Naive thymus-derived CD4-positive, alpha-beta T cell (primary cell): Measurements from ENCODE around the gene MPRIP. TPM values are rescaled to one million over a fixed set of nuclear protein-coding genes. Genes with fewer than 3 reads are reported as not detected.

Experiments
- ATAC-seq: fragments of 150-1000 bp; cut with Tn5 transposase; 2 replicates; pipeline ENCODE4 v1.10.0; 2021; ENCODE audit warnings: mild to moderate bottlenecking, moderate library complexity
- CTCF ChIA-PET: fragments of 350-600 bp; sonication (Branson Sonifier 250); formaldehyde crosslinking; loops from one replicate; lab custom pipeline; 2021; ENCODE audit warnings: antibody characterized with exemption; lab: Charles Lee
- POLR2A ChIA-PET: fragments of 350-600 bp; sonication (Branson Sonifier 250); formaldehyde crosslinking; loops from one replicate; lab custom pipeline; 2021; ENCODE audit warnings: antibody characterized with exemption, inconsistent platforms; lab: Charles Lee
- DNase-seq, 9 donors: peaks; one replicate each; pipeline versions ENCODE4 v3.0.0 to v3.0.0-alpha.2; 2020 to 2022; ENCODE audit warnings: mixed read lengths in 1 of 9
- H3K27ac ChIP-seq: one replicate; pipeline ENCODE4 v1.7.0; 2013; ENCODE audit warnings: mild to moderate bottlenecking, low read depth, low read length, moderate library complexity
- H3K27me3 ChIP-seq, 2 donors: one replicate each; pipeline ENCODE4 v1.7.0; 2013; ENCODE audit warnings: low read length in 2 of 2, mild to moderate bottlenecking in 2 of 2, moderate library complexity in 2 of 2; ENCODE audit not compliant: control insufficient read depth in 2 of 2, insufficient read depth in 2 of 2
- H3K36me3 ChIP-seq, 3 experiments: 1 replicate in 2 of 3; 2 replicates in 1 of 3; pipeline ENCODE4 v1.7.0; 2013; ENCODE audit warnings: low read length in 3 of 3, mild to moderate bottlenecking in 3 of 3, moderate library complexity in 1 of 3; ENCODE audit not compliant: insufficient read depth in 3 of 3, control insufficient read depth in 2 of 3
- H3K4me1 ChIP-seq, 2 donors: one replicate each; pipeline ENCODE4 v1.7.0; 2013; ENCODE audit warnings: low read length in 2 of 2, mild to moderate bottlenecking in 2 of 2, moderate library complexity in 1 of 2; ENCODE audit not compliant: control insufficient read depth in 2 of 2, insufficient read depth in 2 of 2
- H3K4me3 ChIP-seq: 2 replicates; pipeline ENCODE4 v1.7.0; 2013; ENCODE audit warnings: mild to moderate bottlenecking, low read length
- H3K9me3 ChIP-seq, 3 experiments: 1 replicate in 2 of 3; 2 replicates in 1 of 3; pipeline ENCODE4 v1.7.0; 2013; ENCODE audit warnings: low read length in 3 of 3; ENCODE audit not compliant: control insufficient read depth in 2 of 3
- H3K27ac Mint-ChIP-seq, 9 donors: one replicate each; pipeline ENCODE4 v1.8.0; 2020 to 2022; ENCODE audit warnings: mixed read lengths in 9 of 9, mild to moderate bottlenecking in 8 of 9, moderate library complexity in 5 of 9, inconsistent platforms in 2 of 9
- H3K27me3 Mint-ChIP-seq, 5 donors: one replicate each; pipeline ENCODE4 v1.8.0; 2021 to 2022; ENCODE audit warnings: mixed read lengths in 5 of 5, mild to moderate bottlenecking in 1 of 5
- H3K36me3 Mint-ChIP-seq, 5 donors: one replicate each; pipeline ENCODE4 v1.8.0; 2020 to 2022; ENCODE audit warnings: mixed read lengths in 5 of 5, mild to moderate bottlenecking in 3 of 5, inconsistent platforms in 1 of 5
- H3K4me1 Mint-ChIP-seq, 7 donors: one replicate each; pipeline ENCODE4 v1.8.0; 2020 to 2022; ENCODE audit warnings: mixed read lengths in 7 of 7, mild to moderate bottlenecking in 3 of 7, inconsistent platforms in 1 of 7
- H3K4me3 Mint-ChIP-seq, 10 donors: one replicate each; pipeline ENCODE4 v1.8.0; 2020 to 2022; ENCODE audit warnings: mild to moderate bottlenecking in 10 of 10, mixed read lengths in 10 of 10, moderate library complexity in 6 of 10, inconsistent platforms in 2 of 10
- H3K9me3 Mint-ChIP-seq, 11 donors: one replicate each; pipeline ENCODE4 v1.8.0; 2020 to 2022; ENCODE audit warnings: mixed read lengths in 11 of 11, mild to moderate bottlenecking in 4 of 11, inconsistent platforms in 1 of 11, moderate library complexity in 1 of 11
- intact Hi-C, 2 donors: fragments of 100-400 bp; cut with micrococcal nuclease; formaldehyde crosslinking; loops; one replicate each; pipeline ENCODE4 v1.15.1; 2023
- polyA plus RNA-seq, 2 donors: library from polyadenylated mRNA; unstranded; fragments of 300-500 nt; fragmentation: Illumina TruSeq; gene quantifications; one replicate each; pipeline ENCODE4 v1.2.3, GENCODE V29; 2021
- total RNA-seq, 6 experiments: library from RNA in 5 of 6; stranded (reverse) in 5 of 6; gene quantifications; 1 replicate in 5 of 6; 2 replicates in 1 of 6; pipeline ENCODE4 v1.2.3 and lab custom pipeline; 2021 to 2026

The MPRIP gene
- total and polyA plus RNA-seq, 7 experiments from 2014 or later: 18.6 to 259 (median 196) TPM

- peaks cover 0 to 2% (median 0%) of the 10 kb centered on the region in 11 donors for H3K9me3 Mint-ChIP-seq
- no peaks in the 10 kb centered on the region for H3K27me3 Mint-ChIP-seq
- peaks cover 0 to 4% (median 0%) of the 10 kb centered on the region in 5 donors for H3K36me3 Mint-ChIP-seq
- intact Hi-C loops: no loop called here
- peak overlapping the region in 7 of 9 donors; percentile 18 to 92 (median 80) for H3K27ac Mint-ChIP-seq
- Histone ChIP-seq H3K4me1 (peaks cover 53 to 54% of the 10 kb centered on the region in 2 donors), H3K27me3 (no peaks in the 10 kb centered on the region), H3K9me3 (no peaks in the 10 kb centered on the region), H3K4me3 (no peak overlapping the region), H3K27ac (peak overlapping the region; percentile 12), H3K36me3 (no peaks in the 10 kb centered on the region)
- CTCF ChIA-PET: interaction anchor here (0.8 kb wide), 1 partner anchor 11 kb away, joined by 3 read pairs; no protein-coding TSS in a partner anchor
- POLR2A ChIA-PET: interaction anchor here (0.7 to 1.5 kb wide), 2 partner anchors 9 to 158 kb away, joined by 3 read pairs; no protein-coding TSS in a partner anchor
- DNase-seq (no peak), ATAC-seq (no peak)
- peaks cover 50 to 92% (median 89%) of the 10 kb centered on the region in 7 donors for H3K4me1 Mint-ChIP-seq
- H3K4me3 Mint-ChIP-seq: no peak overlapping the region
Measured at GRCh38 chr17:17121162-17121561, 78.9 kb downstream of the MPRIP start.

DNA sequence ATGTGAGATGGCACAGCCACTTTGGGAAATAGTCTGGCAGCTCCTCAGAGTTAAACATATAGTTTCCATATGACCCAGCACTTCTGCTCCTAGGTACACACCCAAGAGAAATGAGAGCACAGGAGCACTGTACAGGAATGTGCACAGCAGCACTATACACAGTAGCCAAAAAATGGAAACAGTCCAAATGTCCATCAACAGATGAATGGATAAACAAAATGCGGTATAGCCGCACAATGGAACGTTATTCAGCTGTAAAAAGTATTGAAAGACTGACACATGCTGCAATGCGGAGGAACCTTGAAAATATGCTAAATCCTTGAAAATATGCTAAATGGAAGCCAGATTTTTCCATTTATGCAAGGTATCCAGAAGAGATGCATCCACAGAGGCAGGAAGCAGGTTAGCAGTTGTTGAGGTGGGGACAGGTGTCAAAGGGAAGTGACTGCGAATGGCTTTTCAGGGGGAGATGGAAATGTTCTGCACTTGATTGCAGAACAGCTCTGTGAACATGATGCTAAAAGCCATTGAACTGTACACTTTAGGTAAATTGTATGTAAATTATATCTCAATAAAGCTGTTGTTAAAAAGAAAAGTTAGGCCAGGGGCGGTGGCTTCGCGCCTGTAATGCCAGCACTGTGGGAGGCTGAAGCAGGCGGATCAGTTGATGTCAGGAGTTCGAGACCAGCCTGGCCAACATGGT is 80.7 kb downstream of the MPRIP start:
- Mint-ChIP-seq H3K4me1 (peaks cover 47 to 88% (median 83%) of the 10 kb centered on the region in 7 donors), H3K27me3 (no peaks in the 10 kb centered on the region), H3K9me3 (peaks cover 0 to 2% (median 0%) of the 10 kb centered on the region in 11 donors), H3K4me3 (peak overlapping the region in 1 of 10 donors; percentile 55), H3K36me3 (peaks cover 0 to 4% (median 0%) of the 10 kb centered on the region in 5 donors), H3K27ac (peak overlapping the region in 1 of 9 donors; percentile 23)
- peaks cover 53 to 64% of the 10 kb centered on the region in 2 donors for H3K4me1 ChIP-seq
- intact Hi-C loops: no loop called here
- H3K27ac ChIP-seq: no peak overlapping the region
- ChIA-PET POLR2A (interaction anchor here (0.6 to 1.0 kb wide), 3 partner anchors 73 to 192 kb away, joined by 3 to 4 read pairs (median 4); no protein-coding TSS in a partner anchor), CTCF (no interaction called here)
- H3K4me3 ChIP-seq: no peak overlapping the region
- DNase-seq: no peak
- ATAC-seq: no peak
- H3K27me3 ChIP-seq: no peaks in the 10 kb centered on the region
- H3K36me3 ChIP-seq: peaks cover 0 to 12% (median 0%) of the 10 kb centered on the region in 3 experiments
- no peaks in the 10 kb centered on the region for H3K9me3 ChIP-seq

DNA sequence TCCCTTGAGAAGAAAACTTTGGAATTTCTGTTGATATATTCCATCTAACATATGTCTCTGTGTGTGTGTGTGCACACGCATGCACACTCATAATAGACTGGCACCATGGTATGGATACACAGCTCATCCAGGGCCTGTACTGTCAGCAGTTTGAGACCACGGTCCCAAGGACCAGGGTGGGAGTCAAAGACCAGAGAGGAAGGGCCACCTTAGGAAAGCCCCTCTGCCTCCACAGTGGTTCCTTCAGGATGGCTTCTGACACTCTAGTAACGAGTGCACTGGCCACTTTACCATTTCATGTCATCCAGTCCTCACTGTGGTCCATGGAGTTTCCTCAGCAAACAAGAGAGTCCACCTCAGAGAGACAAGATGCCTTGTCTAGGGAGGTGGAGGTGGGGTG is 82.1 kb downstream of the MPRIP start:
- Histone ChIP-seq H3K27ac (no peak overlapping the region), H3K4me1 (peaks cover 39 to 49% of the 10 kb centered on the region in 2 donors), H3K9me3 (no peaks in the 10 kb centered on the region), H3K4me3 (no peak overlapping the region), H3K36me3 (peaks cover 0 to 26% (median 0%) of the 10 kb centered on the region in 3 experiments), H3K27me3 (no peaks in the 10 kb centered on the region)
- Mint-ChIP-seq H3K9me3 (peaks cover 0 to 2% (median 0%) of the 10 kb centered on the region in 11 donors), H3K27me3 (no peaks in the 10 kb centered on the region), H3K36me3 (peaks cover 0 to 13% (median 3%) of the 10 kb centered on the region in 5 donors), H3K27ac (peak overlapping the region in 6 of 9 donors; percentile 15 to 83 (median 74)), H3K4me3 (peak overlapping the region in 8 of 10 donors; percentile 10 to 80 (median 40)), H3K4me1 (peaks cover 44 to 78% (median 75%) of the 10 kb centered on the region in 7 donors)
- ATAC-seq: no peak
- no peak for DNase-seq
- intact Hi-C loops: no loop called here
- POLR2A ChIA-PET: interaction anchor here (0.6 kb wide), 1 partner anchor 54 kb away, joined by 3 read pairs; no protein-coding TSS in a partner anchor
- CTCF ChIA-PET: no interaction called here

DNA sequence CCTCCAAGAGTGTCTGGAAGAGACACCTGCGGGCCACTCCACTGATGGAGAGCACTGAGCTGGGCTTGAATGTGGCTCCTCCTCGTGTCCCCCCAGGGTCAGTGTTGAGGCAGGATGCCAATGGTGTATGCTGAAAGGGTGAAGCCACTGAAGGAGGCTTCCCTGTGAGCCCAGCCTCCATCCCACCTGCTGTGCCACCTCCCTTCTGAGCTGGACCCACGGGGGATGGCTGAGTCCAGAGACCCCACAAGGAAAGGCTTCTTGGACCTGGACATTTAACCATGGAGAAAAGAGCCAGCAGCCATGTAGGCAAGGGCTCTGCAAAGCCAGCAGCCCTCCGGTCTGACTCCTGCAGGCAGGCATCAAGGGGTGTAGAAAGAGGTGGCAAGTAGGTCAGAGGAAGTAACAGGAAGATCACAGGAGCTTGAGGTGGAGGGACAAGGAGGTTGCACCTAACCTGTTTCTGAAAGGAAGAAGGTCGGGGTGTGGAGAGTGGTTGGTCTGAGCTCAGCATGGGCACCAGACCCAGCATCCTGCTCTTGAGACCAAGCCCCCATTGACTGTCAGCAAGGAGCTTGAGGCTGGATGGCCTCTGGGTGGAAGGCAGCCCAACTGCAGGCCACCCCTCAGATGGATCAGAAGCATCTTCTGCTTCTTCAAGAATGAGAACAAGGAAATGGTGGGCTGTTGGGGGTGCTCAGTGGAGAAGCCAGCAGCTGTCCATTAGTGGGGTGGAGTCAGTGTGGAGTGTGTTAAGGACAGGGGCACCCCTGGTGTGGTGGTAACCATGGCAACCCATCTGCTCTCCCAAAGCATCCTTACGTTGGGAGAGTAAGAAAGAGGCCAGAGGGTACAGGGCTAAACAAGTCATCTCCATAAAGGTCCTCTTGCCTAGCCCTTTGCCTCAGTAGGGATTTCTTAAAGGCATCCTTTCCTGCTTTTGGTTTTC is 83.2 kb downstream of the MPRIP start:
- Histone ChIP-seq H3K27ac (peak overlapping the region; percentile 47), H3K36me3 (peaks cover 0 to 34% (median 0%) of the 10 kb centered on the region in 3 experiments), H3K9me3 (no peaks in the 10 kb centered on the region), H3K27me3 (no peaks in the 10 kb centered on the region), H3K4me1 (peaks cover 29 to 39% of the 10 kb centered on the region in 2 donors), H3K4me3 (peak overlapping the region; percentile 51)
- Mint-ChIP-seq H3K36me3 (peaks cover 0 to 14% (median 4%) of the 10 kb centered on the region in 5 donors), H3K27me3 (no peaks in the 10 kb centered on the region), H3K4me1 (peaks cover 37 to 68% (median 64%) of the 10 kb centered on the region in 7 donors), H3K4me3 (peak overlapping the region; percentile 59 to 80 (median 74)), H3K27ac (peak overlapping the region; percentile 26 to 90 (median 77)), H3K9me3 (peaks cover 0 to 2% (median 0%) of the 10 kb centered on the region in 11 donors)
- intact Hi-C loops: no loop called here
- CTCF ChIA-PET: interaction anchor here (0.6 kb wide), 1 partner anchor 53 kb away, joined by 3 read pairs; no protein-coding TSS in a partner anchor
- DNase-seq (peak in 5 of 9 donors; percentile 27 to 42 (median 34)), ATAC-seq (peak; percentile 67)
- POLR2A ChIA-PET: interaction anchor here (0.8 kb wide), 1 partner anchor 154 kb away, joined by 3 read pairs; no protein-coding TSS in a partner anchor

DNA sequence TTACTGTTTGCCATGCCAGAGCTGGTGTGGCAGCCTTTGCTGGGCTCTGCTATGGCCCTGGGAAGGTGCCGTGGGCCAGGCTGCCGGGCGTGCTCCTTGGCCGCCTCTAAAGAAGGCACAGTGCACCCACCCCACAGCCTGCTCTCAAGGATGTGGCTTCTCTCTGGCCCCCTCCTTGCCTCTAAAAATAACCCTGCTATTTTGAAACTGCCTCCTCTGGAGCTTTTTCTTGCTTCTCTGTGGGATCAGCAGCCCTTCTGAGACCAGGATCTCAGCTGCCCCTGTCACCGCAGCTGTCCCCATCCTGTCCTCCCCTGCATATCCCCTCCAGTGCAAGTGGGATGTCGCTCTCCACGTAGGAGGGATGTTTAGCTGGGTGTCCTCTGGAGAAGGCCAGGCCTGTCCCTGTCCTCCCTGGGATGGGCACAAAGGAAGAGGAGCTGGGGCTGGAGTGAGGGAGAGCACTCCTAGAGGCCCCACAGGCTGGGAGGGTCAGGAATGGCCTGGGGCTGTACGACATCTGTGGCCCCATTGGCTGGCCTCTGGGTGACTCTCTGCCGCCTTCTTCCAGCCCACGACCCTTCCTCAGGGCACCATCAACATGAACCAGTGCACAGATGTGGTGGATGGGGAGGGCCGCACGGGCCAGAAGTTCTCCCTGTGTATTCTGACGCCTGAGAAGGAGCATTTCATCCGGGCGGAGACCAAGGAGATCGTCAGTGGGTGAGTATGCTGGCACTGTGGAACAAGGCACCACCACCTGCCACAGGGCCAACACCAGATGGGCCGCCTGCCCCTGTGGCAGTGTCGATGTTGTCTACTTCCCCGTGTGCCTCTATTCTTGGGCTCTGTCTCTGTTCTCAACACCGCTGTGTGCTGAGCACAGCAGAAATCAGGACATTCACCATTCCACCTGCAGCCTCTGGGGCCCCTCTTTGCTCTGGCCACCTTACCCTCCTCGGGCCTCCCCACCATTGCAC is 84.2 kb downstream of the MPRIP start:
- H3K4me3 ChIP-seq: peak overlapping the region; percentile 51

More for the DNA sequence above, 84.2 kb downstream of the MPRIP start:
- Histone ChIP-seq H3K27ac (peak overlapping the region; percentile 47), H3K27me3 (no peaks in the 10 kb centered on the region), H3K9me3 (no peaks in the 10 kb centered on the region), H3K4me1 (peaks cover 20 to 31% of the 10 kb centered on the region in 2 donors), H3K36me3 (peaks cover 0 to 42% (median 0%) of the 10 kb centered on the region in 3 experiments)
- DNase-seq (no peak), ATAC-seq (peak; percentile 50)
- Mint-ChIP-seq H3K4me1 (peaks cover 36 to 58% (median 54%) of the 10 kb centered on the region in 7 donors), H3K4me3 (peak overlapping the region in 9 of 10 donors; percentile 44 to 80 (median 70)), H3K27me3 (no peaks in the 10 kb centered on the region), H3K27ac (peak overlapping the region in 7 of 9 donors; percentile 23 to 79 (median 66)), H3K36me3 (peaks cover 0 to 14% (median 4%) of the 10 kb centered on the region in 5 donors), H3K9me3 (peaks cover 0 to 2% (median 0%) of the 10 kb centered on the region in 11 donors)
- CTCF ChIA-PET: no interaction called here
- intact Hi-C loops: no loop called here
- POLR2A ChIA-PET: no interaction called here
